Endodermal cell (in vitro differentiated cells): ENCODE results near the gene SUN1. TPM values are rescaled to one million over a fixed set of nuclear protein-coding genes. Genes with fewer than 3 reads are reported as not detected.
"Not testable (repeated sequence)": the region's sequence is repeated elsewhere in the genome, so short reads cannot be mapped to it uniquely, and the experiment has no call there.

Experiments used
- DNase-seq: peaks from one replicate; pipeline ENCODE4 v3.0.0-alpha.2; 2017
- H3K27ac ChIP-seq: 2 replicates; pipeline ENCODE4 v1.5.1; 2013; ENCODE audit warnings: mild to moderate bottlenecking, low read depth, low read length, moderate library complexity
- H3K27me3 ChIP-seq: 2 replicates; pipeline ENCODE4 v1.6.1; 2013; ENCODE audit warnings: mild to moderate bottlenecking, low read length, moderate library complexity; ENCODE audit not compliant: insufficient read depth, control insufficient read depth, poor library complexity, severe bottlenecking
- H3K36me3 ChIP-seq: 2 replicates; pipeline ENCODE4 v1.7.0; 2013; ENCODE audit warnings: mild to moderate bottlenecking, low read length, moderate library complexity; ENCODE audit not compliant: control insufficient read depth, insufficient read depth
- H3K4me1 ChIP-seq: one replicate; pipeline ENCODE4 v1.7.0; 2013; ENCODE audit warnings: low read length; ENCODE audit not compliant: control insufficient read depth, insufficient read depth
- H3K4me3 ChIP-seq: 2 replicates; pipeline ENCODE4 v1.5.1; 2013; ENCODE audit warnings: mild to moderate bottlenecking, low read length, moderate library complexity
- H3K9ac ChIP-seq: 2 replicates; pipeline ENCODE4 v1.6.1; 2013; ENCODE audit warnings: mild to moderate bottlenecking, low read length, moderate library complexity; ENCODE audit not compliant: poor library complexity, severe bottlenecking; ENCODE audit errors: extremely low read depth
- H3K9me3 ChIP-seq: 2 replicates; pipeline ENCODE4 v1.6.1; 2013; ENCODE audit warnings: mild to moderate bottlenecking, low read length, moderate library complexity; ENCODE audit not compliant: control insufficient read depth
- H3K27ac Mint-ChIP-seq: 2 replicates; pipeline ENCODE4 v1.8.0; 2020; ENCODE audit warnings: mixed read lengths
- H3K27me3 Mint-ChIP-seq: 2 replicates; pipeline ENCODE4 v1.8.0; 2021; ENCODE audit warnings: mild to moderate bottlenecking, mixed read lengths; ENCODE audit not compliant: insufficient read depth
- H3K36me3 Mint-ChIP-seq: 2 replicates; pipeline ENCODE4 v1.8.0; 2020; ENCODE audit warnings: low read depth, mixed read lengths
- H3K4me1 Mint-ChIP-seq: 2 replicates; pipeline ENCODE4 v1.8.0; 2020; ENCODE audit warnings: mixed read lengths
- H3K4me3 Mint-ChIP-seq: 2 replicates; pipeline ENCODE4 v1.8.0; 2020; ENCODE audit warnings: mild to moderate bottlenecking, moderate library complexity, mixed read lengths
- H3K9me3 Mint-ChIP-seq: 2 replicates; pipeline ENCODE4 v1.8.0; 2020; ENCODE audit warnings: mild to moderate bottlenecking, mixed read lengths
- CTCF ChIP-seq: fragments of 200-600 bp; sonication (generic); conservative IDR thresholded peaks from 2 replicates; pipeline ENCODE4 v1.5.0; 2021; ENCODE audit warnings: antibody characterized with exemption, mild to moderate bottlenecking
- WGBS, 2 experiments: methylation state at CpG; one replicate each; pipeline versions ENCODE4 v1.1.5 to v1.1.7; 2013; ENCODE audit warnings: missing lambda C conversion rate in 2 of 2, mixed read lengths in 1 of 2; ENCODE audit not compliant: insufficient coverage in 1 of 2, insufficient read length in 1 of 2; 5-methylcytosine and 5-hydroxymethylcytosine counted together
- total RNA-seq, 2 donors: library from RNA; stranded (reverse); fragmentation: NEBNext Ultra II Directional in 1 of 2; extraction: Animal tissue kit (Norgen Biotek cat#: 25700) in 1 of 2; gene quantifications; 2 replicates in 1 of 2; 3 replicates in 1 of 2; pipeline ENCODE4 v1.2.1, GENCODE V29; 2021

SUN1 gene
- total RNA-seq, 2 donors from 2014 or later, result 133 to 136 TPM

GRCh38 chr7:794207-794606 lies 38.1 kb upstream of the SUN1 start:
- no peak overlapping the region for H3K27ac ChIP-seq
- H3K9me3 Mint-ChIP-seq, result peaks cover 9% of the 10 kb centered on the region
- H3K4me3 ChIP-seq, result no peak overlapping the region
- H3K9ac ChIP-seq, result no peak overlapping the region
- H3K27ac Mint-ChIP-seq, result no peak overlapping the region
- no peaks in the 10 kb centered on the region for H3K27me3 Mint-ChIP-seq
- no peak for DNase-seq
- peaks cover 5% of the 10 kb centered on the region for H3K36me3 ChIP-seq
- H3K27me3 ChIP-seq, result no peaks in the 10 kb centered on the region
- no peak for TF ChIP-seq CTCF
- H3K36me3 Mint-ChIP-seq, result peaks cover 44% of the 10 kb centered on the region
- H3K4me1 Mint-ChIP-seq, result no peaks in the 10 kb centered on the region
- H3K4me1 ChIP-seq, result no peaks in the 10 kb centered on the region
- no peaks in the 10 kb centered on the region for H3K9me3 ChIP-seq
- 86 to 95% methylated on average over 5 of the region's 5 CpGs for WGBS, 2 experiments
- H3K4me3 Mint-ChIP-seq, result no peak overlapping the region

- Histone ChIP-seq H3K4me1 (no peaks in the 10 kb centered on the region), H3K36me3 (no peaks in the 10 kb centered on the region), H3K4me3 (no peak overlapping the region), H3K27me3 (no peaks in the 10 kb centered on the region), H3K9ac (no peak overlapping the region), H3K27ac (no peak overlapping the region), H3K9me3 (no peaks in the 10 kb centered on the region)
- Mint-ChIP-seq H3K4me1 (no peaks in the 10 kb centered on the region), H3K36me3 (peaks cover 45% of the 10 kb centered on the region), H3K27ac (no peak overlapping the region), H3K27me3 (no peaks in the 10 kb centered on the region), H3K9me3 (peaks cover 12% of the 10 kb centered on the region), H3K4me3 (no peak overlapping the region)
- DNase-seq, result no peak
- no peak for TF ChIP-seq CTCF
- WGBS, 2 experiments, result 95 to 96% methylated on average over 20 to 31 of the region's 31 CpGs
Measured at GRCh38 chr7:794671-795329, 37.5 kb upstream of the SUN1 start.

- H3K4me1 ChIP-seq, DNase-seq, H3K27me3 Mint-ChIP-seq, H3K4me1 Mint-ChIP-seq, H3K9ac ChIP-seq, H3K9me3 ChIP-seq, H3K27ac ChIP-seq, H3K36me3 ChIP-seq, H3K4me3 ChIP-seq, H3K27ac Mint-ChIP-seq, H3K4me3 Mint-ChIP-seq, H3K27me3 ChIP-seq: not testable (repeated sequence)
- Mint-ChIP-seq H3K9me3 (peaks cover 15% of the 10 kb centered on the region), H3K36me3 (peaks cover 38% of the 10 kb centered on the region)
- 97 to 100% methylated on average over 1 of the region's 10 CpGs for WGBS, 2 experiments
Measured at GRCh38 chr7:796434-797169, 35.7 kb upstream of the SUN1 start.
